Fibroblast of peridontal ligament (primary cell): ENCODE measurements around the gene OCA2.
A peak's percentile ranks its signal among the peaks of the same experiment; 100 is the strongest.

Source experiments
- DNase-seq: peaks from one replicate; pipeline ENCODE4 v3.0.0-alpha.2; 2010; ENCODE audit errors: extremely low read depth

The OCA2 gene

GRCh38 chr15:28120359-28120640 lies 21.2 kb upstream of the OCA2 start:
- no peak for DNase-seq

- no peak for DNase-seq
These were observed 19.4 kb upstream of the OCA2 start for GRCh38 chr15:28118531-28118930.

- DNase-seq: no peak
These were observed 19.0 kb upstream of the OCA2 start for GRCh38 chr15:28118083-28118482.

- DNase-seq: no peak
These were observed 18.4 kb upstream of the OCA2 start for GRCh38 chr15:28117432-28117990.

GRCh38 chr15:28116521-28117431 lies 17.7 kb upstream of the OCA2 start:
- no peak for DNase-seq

- DNase-seq: no peak
These were observed 16.8 kb upstream of the OCA2 start for GRCh38 chr15:28115871-28116270.

- DNase-seq: no peak
These were observed 15.9 kb upstream of the OCA2 start for GRCh38 chr15:28114721-28115622.

GRCh38 chr15:28114114-28114455 lies 15.0 kb upstream of the OCA2 start:
- DNase-seq: no peak

GRCh38 chr15:28113394-28114113 lies 14.4 kb upstream of the OCA2 start:
- no peak for DNase-seq

GRCh38 chr15:28112962-28113361 lies 13.8 kb upstream of the OCA2 start:
- DNase-seq: no peak

- DNase-seq: no peak
These were observed 13.1 kb upstream of the OCA2 start for GRCh38 chr15:28112101-28112760.

- DNase-seq: no peak
These were observed 12.4 kb upstream of the OCA2 start for GRCh38 chr15:28111543-28111942.

GRCh38 chr15:28110481-28110881 lies 11.4 kb upstream of the OCA2 start:
- no peak for DNase-seq

GRCh38 chr15:28109626-28110455 lies 10.7 kb upstream of the OCA2 start:
- no peak for DNase-seq

GRCh38 chr15:28107904-28108275 lies 8.8 kb upstream of the OCA2 start:
- DNase-seq: no peak

GRCh38 chr15:28107111-28107903 lies 8.2 kb upstream of the OCA2 start:
- peak; percentile 36 for DNase-seq

- no peak for DNase-seq
These were observed 7.4 kb upstream of the OCA2 start for GRCh38 chr15:28106294-28107110.

GRCh38 chr15:28105793-28106192 lies 6.7 kb upstream of the OCA2 start:
- no peak for DNase-seq

GRCh38 chr15:28105224-28105791 lies 6.2 kb upstream of the OCA2 start:
- DNase-seq: no peak
